GM18909 (cell line): ENCODE measurements around the gene GPRASP2.

Experiments used
- ATAC-seq: cut with Tn5 transposase; IDR thresholded peaks from one replicate; pipeline ENCODE4 v1.9.1; 2021; ENCODE audit warnings: mild to moderate bottlenecking; ENCODE audit not compliant: unreplicated experiment, poor library complexity

GPRASP2 gene

DNA sequence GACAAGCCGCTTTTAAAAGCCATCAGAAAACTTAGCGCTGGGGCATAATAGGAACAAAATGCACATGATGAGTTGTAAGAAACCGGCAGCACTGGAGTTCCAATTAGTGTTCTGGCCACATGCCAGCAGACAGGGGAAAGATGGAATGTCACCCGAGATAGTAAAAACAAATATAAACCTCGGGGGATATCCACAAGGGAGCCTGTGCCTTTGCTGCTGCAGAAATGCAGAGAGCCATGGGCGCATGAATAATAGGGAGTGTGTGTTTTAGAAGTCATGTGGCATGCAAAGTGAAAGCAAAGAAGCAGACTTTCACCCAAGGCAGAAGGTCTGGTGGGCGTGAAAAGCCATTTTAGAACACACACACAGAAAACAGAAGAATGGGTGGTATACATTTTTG is 27.4 kb downstream of the GPRASP2 start:
- no peak for ATAC-seq

DNA sequence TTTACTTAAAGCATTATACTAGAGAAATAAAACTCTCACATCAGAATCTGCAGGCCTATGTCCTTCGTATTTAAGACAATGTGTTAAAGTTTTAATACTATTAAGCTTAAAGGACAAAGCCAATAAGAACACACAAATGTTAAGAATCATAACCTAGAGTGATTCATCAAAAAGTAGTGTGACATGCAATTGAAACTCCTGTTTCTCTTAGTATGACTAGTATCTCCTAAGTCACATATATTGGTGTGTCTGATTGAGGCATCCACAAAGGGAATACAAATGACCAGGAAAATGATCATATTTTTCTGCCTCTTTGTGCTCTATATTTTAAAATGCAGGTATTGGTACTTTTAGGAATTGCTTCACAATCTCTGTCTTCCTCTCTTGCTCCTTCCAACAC is 32.1 kb downstream of the GPRASP2 start:
- ATAC-seq = no peak

DNA sequence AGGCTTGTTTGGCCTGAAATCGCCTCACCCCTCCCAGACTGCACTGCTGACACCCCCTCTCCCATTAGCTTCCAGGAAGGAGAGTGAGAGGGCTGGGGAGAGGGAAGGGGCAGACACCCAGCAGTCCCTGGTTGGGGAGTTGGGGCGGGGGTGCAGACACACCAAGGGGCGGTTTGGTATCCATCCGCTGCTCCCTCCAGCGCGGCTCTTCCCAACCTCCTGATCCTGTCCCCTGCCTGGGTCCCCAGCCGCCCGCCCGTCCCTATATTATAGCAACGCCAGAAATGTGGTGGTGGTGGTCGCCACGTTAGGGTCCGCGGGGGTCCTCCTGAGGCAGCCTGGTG is 33.2 kb downstream of the GPRASP2 start:
- ATAC-seq = no peak

DNA sequence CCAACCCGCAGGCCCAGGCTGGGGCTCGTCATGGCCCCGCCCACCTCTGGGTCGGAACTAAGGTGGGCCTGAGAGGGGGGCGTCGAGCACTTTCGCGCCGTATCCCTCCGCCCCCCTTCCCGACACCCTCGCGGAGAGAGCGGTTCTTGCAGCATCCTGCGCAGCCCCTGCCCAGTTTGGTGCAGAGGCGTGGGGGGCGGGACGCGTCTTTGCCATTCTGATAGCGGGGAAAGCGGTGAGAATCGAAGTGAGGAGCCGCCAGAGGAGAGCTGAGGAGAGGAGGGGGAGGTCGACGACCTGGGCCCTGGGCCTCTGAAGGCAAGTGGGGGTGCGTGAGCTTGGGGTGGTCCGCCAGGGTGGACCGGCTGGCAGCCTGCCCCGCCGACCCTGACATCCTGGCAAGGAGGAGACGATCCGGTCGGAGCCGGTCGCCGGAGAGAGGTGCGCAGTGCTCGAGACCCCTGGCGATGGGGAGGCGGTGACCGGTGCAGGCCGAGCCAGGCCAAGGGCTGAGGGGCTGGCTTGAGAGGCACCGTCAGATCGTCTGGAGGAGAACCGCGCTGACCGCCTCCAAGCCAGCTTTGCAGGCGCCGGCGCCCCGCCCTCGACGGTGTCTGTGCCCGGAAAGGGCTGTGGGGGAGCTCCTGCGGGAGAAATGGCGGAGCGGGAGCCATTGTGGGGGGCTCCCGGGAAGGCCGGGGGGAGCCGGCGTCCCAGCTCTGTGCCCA is 33.8 kb downstream of the GPRASP2 start:
- peak; percentile 74 for ATAC-seq

DNA sequence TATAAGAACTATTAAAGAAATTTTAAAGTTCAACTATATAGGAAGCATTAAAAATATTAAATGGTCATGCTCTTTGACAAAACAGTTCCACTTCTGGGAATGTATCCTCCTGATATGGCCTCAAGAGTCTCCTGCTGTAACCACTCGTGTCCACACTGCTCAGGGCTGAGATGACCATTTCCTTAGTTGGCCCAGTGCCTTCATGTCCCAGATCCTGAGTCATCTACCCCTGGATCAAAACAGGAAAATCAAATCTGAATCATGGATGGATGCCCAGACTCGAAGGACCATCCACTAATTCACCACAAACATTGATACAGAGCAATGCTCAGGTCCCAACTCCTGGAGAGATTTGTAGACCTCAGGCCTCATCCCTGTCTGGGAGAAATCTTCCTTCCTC is 53.0 kb downstream of the GPRASP2 start:
- ATAC-seq = no peak

DNA sequence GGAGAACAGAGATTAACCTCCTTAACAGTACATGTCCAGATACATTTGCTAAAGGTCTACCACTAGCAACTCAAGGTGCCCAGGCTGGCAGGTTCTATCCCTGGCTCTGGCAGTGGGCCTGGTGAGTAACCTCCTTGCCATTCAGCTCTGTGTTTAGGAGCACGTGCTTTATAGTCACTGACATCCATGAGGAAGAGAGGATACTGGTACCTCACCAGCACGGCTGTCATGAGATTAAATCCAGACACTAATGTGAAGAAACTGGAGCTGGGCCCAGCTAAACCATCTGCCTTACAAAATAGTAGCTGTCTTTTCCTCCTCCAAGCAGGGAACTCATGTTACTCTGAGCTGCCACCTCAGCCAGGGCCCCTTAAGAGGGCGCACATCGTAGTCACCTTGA is 53.6 kb downstream of the GPRASP2 start:
- ATAC-seq = no peak

DNA sequence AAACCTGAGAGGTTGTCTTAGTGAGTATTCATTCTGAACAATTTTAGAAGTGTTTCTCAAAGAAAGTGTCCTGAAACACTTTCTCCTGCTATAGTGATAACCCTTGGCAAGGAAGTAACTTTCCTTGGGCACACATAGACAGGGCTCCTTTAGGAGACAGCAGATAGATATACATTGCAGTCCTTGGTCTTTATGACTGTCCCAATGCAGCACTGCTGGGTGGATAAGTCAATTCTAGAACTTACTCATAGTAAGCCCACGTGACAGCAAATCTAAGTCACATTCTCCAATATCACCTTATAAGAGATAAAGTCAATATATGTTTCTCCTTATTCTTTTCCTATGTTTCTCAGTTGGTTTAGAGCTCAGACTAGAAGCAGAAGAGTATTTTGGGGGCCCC is 55.0 kb downstream of the GPRASP2 start:
- ATAC-seq = no peak
